Measurements from ENCODE around the gene GAS6. TPM values are rescaled to one million over a fixed set of nuclear protein-coding genes. Genes with fewer than 3 reads are reported as not detected.
A peak's percentile ranks its signal among the peaks of the same experiment; 100 is the strongest.

Gene GAS6
- total and polyA plus RNA-seq, 9 donors = 35.7 to 53.9 (median 42.6) TPM

GRCh38 chr13:113890774-113891480 lies 27.1 kb upstream of the GAS6 start:
- Histone ChIP-seq H3K4me3 (ENCODE audit: low read length) (no peak overlapping the region), H3K4me1 (ENCODE audit: control insufficient read depth, insufficient read depth, low read length) (no peaks in the 10 kb centered on the region), H3K27me3 (ENCODE audit: control insufficient read depth, insufficient read depth, low read length) (no peaks in the 10 kb centered on the region), H3K36me3 (ENCODE audit: control insufficient read depth, insufficient read depth, low read length) (no peaks in the 10 kb centered on the region), H3K27ac (ENCODE audit: low read length) (no peak overlapping the region), H3K9me3 (replicated peaks; ENCODE audit: control insufficient read depth, low read depth, low read length) (peaks cover 3% of the 10 kb centered on the region)
- no CpG with 5 or more reads among the region's 2 CpGs for WGBS (ENCODE audit: insufficient coverage)
- no peak for DNase-seq

- 83% methylated on average over 2 of the region's 4 CpGs for WGBS (ENCODE audit: insufficient coverage)
- Histone ChIP-seq H3K27me3 (ENCODE audit: control insufficient read depth, insufficient read depth, low read length) (no peaks in the 10 kb centered on the region), H3K36me3 (ENCODE audit: control insufficient read depth, insufficient read depth, low read length) (no peaks in the 10 kb centered on the region), H3K4me3 (ENCODE audit: low read length) (no peak overlapping the region), H3K27ac (ENCODE audit: low read length) (no peak overlapping the region), H3K9me3 (replicated peaks; ENCODE audit: control insufficient read depth, low read depth, low read length) (no peaks in the 10 kb centered on the region), H3K4me1 (ENCODE audit: control insufficient read depth, insufficient read depth, low read length) (no peaks in the 10 kb centered on the region)
- no peak for DNase-seq
Measured at GRCh38 chr13:113889467-113889866, 25.6 kb upstream of the GAS6 start.

- Histone ChIP-seq H3K4me1 (ENCODE audit: control insufficient read depth, insufficient read depth, low read length) (no peaks in the 10 kb centered on the region), H3K36me3 (ENCODE audit: control insufficient read depth, insufficient read depth, low read length) (no peaks in the 10 kb centered on the region), H3K27me3 (ENCODE audit: control insufficient read depth, insufficient read depth, low read length) (no peaks in the 10 kb centered on the region), H3K9me3 (replicated peaks; ENCODE audit: control insufficient read depth, low read depth, low read length) (no peaks in the 10 kb centered on the region), H3K4me3 (ENCODE audit: low read length) (no peak overlapping the region), H3K27ac (ENCODE audit: low read length) (no peak overlapping the region)
- peak; percentile 51 for DNase-seq
- 90% methylated on average over 3 of the region's 4 CpGs for WGBS (ENCODE audit: insufficient coverage)
Measured at GRCh38 chr13:113888701-113889330, 24.9 kb upstream of the GAS6 start.

GRCh38 chr13:113887700-113888201 lies 23.9 kb upstream of the GAS6 start:
- DNase-seq = peak; percentile 69

GRCh38 chr13:113886561-113887112 lies 22.8 kb upstream of the GAS6 start:
- Histone ChIP-seq H3K36me3 (ENCODE audit: control insufficient read depth, insufficient read depth, low read length) (no peaks in the 10 kb centered on the region), H3K27me3 (ENCODE audit: control insufficient read depth, insufficient read depth, low read length) (no peaks in the 10 kb centered on the region), H3K9me3 (replicated peaks; ENCODE audit: control insufficient read depth, low read depth, low read length) (no peaks in the 10 kb centered on the region), H3K4me1 (ENCODE audit: control insufficient read depth, insufficient read depth, low read length) (peaks cover 5% of the 10 kb centered on the region), H3K27ac (ENCODE audit: low read length) (no peak overlapping the region), H3K4me3 (ENCODE audit: low read length) (no peak overlapping the region)
- no peak for DNase-seq
- WGBS (ENCODE audit: insufficient coverage) = 85% methylated on average over 13 of the region's 14 CpGs

More at GRCh38 chr13:113887700-113888201, 23.9 kb upstream of the GAS6 start:
- Histone ChIP-seq H3K27ac (ENCODE audit: low read length) (no peak overlapping the region), H3K36me3 (ENCODE audit: control insufficient read depth, insufficient read depth, low read length) (no peaks in the 10 kb centered on the region), H3K4me1 (ENCODE audit: control insufficient read depth, insufficient read depth, low read length) (no peaks in the 10 kb centered on the region), H3K27me3 (ENCODE audit: control insufficient read depth, insufficient read depth, low read length) (no peaks in the 10 kb centered on the region), H3K4me3 (ENCODE audit: low read length) (no peak overlapping the region), H3K9me3 (replicated peaks; ENCODE audit: control insufficient read depth, low read depth, low read length) (no peaks in the 10 kb centered on the region)
- no CpG with 5 or more reads among the region's 1 CpG for WGBS (ENCODE audit: insufficient coverage)

GRCh38 chr13:113884821-113885220 lies 20.9 kb upstream of the GAS6 start:
- no peak overlapping the region for H3K4me3 ChIP-seq (ENCODE audit: low read length)
- no peaks in the 10 kb centered on the region for H3K9me3 ChIP-seq (replicated peaks; ENCODE audit: control insufficient read depth, low read depth, low read length)
- DNase-seq = no peak
- 84% methylated on average over 4 of the region's 7 CpGs for WGBS (ENCODE audit: insufficient coverage)
- peaks cover 17% of the 10 kb centered on the region for H3K4me1 ChIP-seq (ENCODE audit: control insufficient read depth, insufficient read depth, low read length)
- no peaks in the 10 kb centered on the region for H3K36me3 ChIP-seq (ENCODE audit: control insufficient read depth, insufficient read depth, low read length)
- H3K27ac ChIP-seq (ENCODE audit: low read length) = no peak overlapping the region
- H3K27me3 ChIP-seq (ENCODE audit: control insufficient read depth, insufficient read depth, low read length) = no peaks in the 10 kb centered on the region

GRCh38 chr13:113883921-113884804 lies 20.3 kb upstream of the GAS6 start:
- H3K27me3 ChIP-seq (ENCODE audit: control insufficient read depth, insufficient read depth, low read length) = no peaks in the 10 kb centered on the region
- H3K27ac ChIP-seq (ENCODE audit: low read length) = no peak overlapping the region
- no peak for DNase-seq
- 88% methylated on average over 45 of the region's 51 CpGs for WGBS (ENCODE audit: insufficient coverage)
- peaks cover 22% of the 10 kb centered on the region for H3K4me1 ChIP-seq (ENCODE audit: control insufficient read depth, insufficient read depth, low read length)
- H3K4me3 ChIP-seq (ENCODE audit: low read length) = no peak overlapping the region
- H3K36me3 ChIP-seq (ENCODE audit: control insufficient read depth, insufficient read depth, low read length) = no peaks in the 10 kb centered on the region
- H3K9me3 ChIP-seq (replicated peaks; ENCODE audit: control insufficient read depth, low read depth, low read length) = no peaks in the 10 kb centered on the region

GRCh38 chr13:113883314-113883811 lies 19.5 kb upstream of the GAS6 start:
- Histone ChIP-seq H3K36me3 (ENCODE audit: control insufficient read depth, insufficient read depth, low read length) (no peaks in the 10 kb centered on the region), H3K4me3 (ENCODE audit: low read length) (no peak overlapping the region), H3K9me3 (replicated peaks; ENCODE audit: control insufficient read depth, low read depth, low read length) (no peaks in the 10 kb centered on the region), H3K27me3 (ENCODE audit: control insufficient read depth, insufficient read depth, low read length) (no peaks in the 10 kb centered on the region), H3K4me1 (ENCODE audit: control insufficient read depth, insufficient read depth, low read length) (peaks cover 28% of the 10 kb centered on the region), H3K27ac (ENCODE audit: low read length) (no peak overlapping the region)
- no peak for DNase-seq
- WGBS (ENCODE audit: insufficient coverage) = 95% methylated on average over 44 of the region's 50 CpGs

GRCh38 chr13:113882716-113883115 lies 18.8 kb upstream of the GAS6 start:
- Histone ChIP-seq H3K27me3 (ENCODE audit: control insufficient read depth, insufficient read depth, low read length) (no peaks in the 10 kb centered on the region), H3K9me3 (replicated peaks; ENCODE audit: control insufficient read depth, low read depth, low read length) (no peaks in the 10 kb centered on the region), H3K4me3 (ENCODE audit: low read length) (no peak overlapping the region), H3K27ac (ENCODE audit: low read length) (no peak overlapping the region), H3K36me3 (ENCODE audit: control insufficient read depth, insufficient read depth, low read length) (no peaks in the 10 kb centered on the region), H3K4me1 (ENCODE audit: control insufficient read depth, insufficient read depth, low read length) (peaks cover 28% of the 10 kb centered on the region)
- no peak for DNase-seq
- 87% methylated on average over 18 of the region's 20 CpGs for WGBS (ENCODE audit: insufficient coverage)

All from muscle of leg (tissue), 11 donors.